OCI-LY1 (cell line): ENCODE measurements around the gene ECD.

Experiments
- CTCF ChIP-seq: fragments of 200-600 bp; sonication (generic), shearing (Covaris generic); IDR thresholded peaks from 2 replicates; pipeline ENCODE4 v1.5.1; 2017; ENCODE audit warnings: mild to moderate bottlenecking, antibody characterized with exemption, low read length, moderate library complexity, mixed read lengths
- EZH2 ChIP-seq: fragments of 200-600 bp; sonication (generic), shearing (Covaris generic); IDR thresholded peaks from 2 replicates; pipeline ENCODE4 v1.8.0; 2017; ENCODE audit warnings: borderline replicate concordance, mixed run types, mild to moderate bottlenecking, antibody characterized with exemption, low read length, moderate library complexity, mixed read lengths

- TF ChIP-seq CTCF (no peak), EZH2 (no peak)
These were observed 41.5 kb downstream of the ECD start for GRCh38 chr10:73126343-73126742.
